ENCODE data around the gene KTN1.

GRCh38 chr14:55628426-55628825 lies 48.4 kb downstream of the KTN1 start:
- TF ChIP-seq CTCF (IDR thresholded peaks at IDR 0.05) (no peak), POLR2A (IDR thresholded peaks at IDR 0.05) (no peak)
